Cardiac fibroblast (primary cell): ENCODE results near the gene CMC1.
A peak's percentile ranks its signal among the peaks of the same experiment; 100 is the strongest.

ENCODE experiments used
- DNase-seq, 2 donors: peaks; one replicate each; pipeline versions ENCODE4 v3.0.0 to v3.0.0-alpha.2; 2010; ENCODE audit warnings: low read depth in 2 of 2
- H3K4me3 ChIP-seq, 2 donors: replicated peaks in 1 of 2; 1 replicate in 1 of 2; 2 replicates in 1 of 2; pipeline ENCODE4 v1.5.1; 2011; ENCODE audit warnings: low read depth in 2 of 2, low read length in 2 of 2, mild to moderate bottlenecking in 2 of 2, moderate library complexity in 1 of 2
- TF ChIP-seq, protein P1 (sequence below): IDR thresholded peaks from one replicate; pipeline ENCODE4 v1.5.1; 2011; ENCODE audit warnings: low read depth, mild to moderate bottlenecking, low read length, inconsistent platforms

The CMC1 gene

DNA sequence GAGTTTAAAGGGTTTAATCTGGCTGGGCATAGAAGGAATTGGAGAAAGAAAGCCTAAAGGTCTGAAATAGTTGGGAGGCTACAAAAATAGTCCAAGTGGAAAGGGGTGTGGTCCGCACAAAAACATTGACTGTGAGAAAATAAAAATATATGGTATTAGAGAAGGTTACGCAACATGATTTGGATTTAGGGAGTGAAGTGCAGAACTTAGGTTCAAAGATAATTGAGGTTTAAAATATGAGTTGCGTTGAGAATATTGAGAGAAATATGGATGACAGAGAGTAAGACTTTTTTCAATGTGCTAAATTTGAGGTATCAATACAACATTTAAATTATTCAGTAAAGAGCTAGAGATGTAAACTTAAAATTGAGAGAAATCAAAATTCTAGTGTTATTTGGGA lies 15.4 kb upstream of the CMC1 start:
- no peak overlapping the region for H3K4me3 ChIP-seq
- TF ChIP-seq, protein P1, sequence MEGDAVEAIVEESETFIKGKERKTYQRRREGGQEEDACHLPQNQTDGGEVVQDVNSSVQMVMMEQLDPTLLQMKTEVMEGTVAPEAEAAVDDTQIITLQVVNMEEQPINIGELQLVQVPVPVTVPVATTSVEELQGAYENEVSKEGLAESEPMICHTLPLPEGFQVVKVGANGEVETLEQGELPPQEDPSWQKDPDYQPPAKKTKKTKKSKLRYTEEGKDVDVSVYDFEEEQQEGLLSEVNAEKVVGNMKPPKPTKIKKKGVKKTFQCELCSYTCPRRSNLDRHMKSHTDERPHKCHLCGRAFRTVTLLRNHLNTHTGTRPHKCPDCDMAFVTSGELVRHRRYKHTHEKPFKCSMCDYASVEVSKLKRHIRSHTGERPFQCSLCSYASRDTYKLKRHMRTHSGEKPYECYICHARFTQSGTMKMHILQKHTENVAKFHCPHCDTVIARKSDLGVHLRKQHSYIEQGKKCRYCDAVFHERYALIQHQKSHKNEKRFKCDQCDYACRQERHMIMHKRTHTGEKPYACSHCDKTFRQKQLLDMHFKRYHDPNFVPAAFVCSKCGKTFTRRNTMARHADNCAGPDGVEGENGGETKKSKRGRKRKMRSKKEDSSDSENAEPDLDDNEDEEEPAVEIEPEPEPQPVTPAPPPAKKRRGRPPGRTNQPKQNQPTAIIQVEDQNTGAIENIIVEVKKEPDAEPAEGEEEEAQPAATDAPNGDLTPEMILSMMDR, result no peak
- no peak for DNase-seq

GRCh38 chr3:28228623-28229022 lies 12.8 kb upstream of the CMC1 start:
- DNase-seq, result no peak
- H3K4me3 ChIP-seq, result no peak overlapping the region
- TF ChIP-seq, protein P1, result no peak

GRCh38 chr3:28232659-28233058 lies 8.8 kb upstream of the CMC1 start:
- no peak for DNase-seq
- H3K4me3 ChIP-seq, result no peak overlapping the region
- TF ChIP-seq, protein P1, result no peak

- TF ChIP-seq, protein P1, result no peak
- no peak overlapping the region for H3K4me3 ChIP-seq
- no peak for DNase-seq
Measured at GRCh38 chr3:28234454-28234853, 7.0 kb upstream of the CMC1 start.

- DNase-seq, result no peak
- TF ChIP-seq, protein P1, result no peak
Measured at GRCh38 chr3:28239108-28239507, 2.3 kb upstream of the CMC1 start.

GRCh38 chr3:28240441-28240840 lies 978 bp upstream of the CMC1 start:
- TF ChIP-seq, protein P1, result no peak
- no peak overlapping the region for H3K4me3 ChIP-seq
- no peak for DNase-seq

More at GRCh38 chr3:28239108-28239507, 2.3 kb upstream of the CMC1 start:
- H3K4me3 ChIP-seq, result no peak overlapping the region

DNA sequence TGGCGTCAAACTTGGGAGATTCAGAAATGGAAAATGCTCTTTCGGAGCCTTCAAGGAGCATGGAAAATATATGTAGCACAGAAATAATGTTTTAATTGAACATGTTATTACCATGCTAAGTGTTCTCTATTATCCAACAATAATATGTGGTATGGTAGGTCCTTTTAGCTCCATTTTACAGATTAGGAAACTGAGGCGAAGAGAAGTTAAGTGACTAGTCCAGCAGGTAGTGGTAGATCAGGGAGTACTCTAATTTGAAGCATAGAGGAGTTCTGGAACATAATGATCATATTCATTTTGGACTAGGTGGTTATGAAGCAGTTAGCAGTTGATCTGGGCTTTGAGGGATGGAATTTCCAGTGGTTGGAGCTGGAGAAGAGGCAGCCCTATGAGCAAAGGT lies 1.1 kb downstream of the CMC1 start:
- H3K4me3 ChIP-seq, result peak overlapping the region; percentile 75 to 89
- DNase-seq, result no peak
- TF ChIP-seq, protein P1, result no peak
